ENCODE results near the gene MPND.

- TF ChIP-seq EP300 (IDR thresholded peaks at IDR 0.05) (no peak), POLR2A (IDR thresholded peaks at IDR 0.05; ENCODE audit: low read depth) (no peak), POLR2AphosphoS5 (IDR thresholded peaks at IDR 0.05) (no peak)
- TF ChIP-seq, protein P1, sequence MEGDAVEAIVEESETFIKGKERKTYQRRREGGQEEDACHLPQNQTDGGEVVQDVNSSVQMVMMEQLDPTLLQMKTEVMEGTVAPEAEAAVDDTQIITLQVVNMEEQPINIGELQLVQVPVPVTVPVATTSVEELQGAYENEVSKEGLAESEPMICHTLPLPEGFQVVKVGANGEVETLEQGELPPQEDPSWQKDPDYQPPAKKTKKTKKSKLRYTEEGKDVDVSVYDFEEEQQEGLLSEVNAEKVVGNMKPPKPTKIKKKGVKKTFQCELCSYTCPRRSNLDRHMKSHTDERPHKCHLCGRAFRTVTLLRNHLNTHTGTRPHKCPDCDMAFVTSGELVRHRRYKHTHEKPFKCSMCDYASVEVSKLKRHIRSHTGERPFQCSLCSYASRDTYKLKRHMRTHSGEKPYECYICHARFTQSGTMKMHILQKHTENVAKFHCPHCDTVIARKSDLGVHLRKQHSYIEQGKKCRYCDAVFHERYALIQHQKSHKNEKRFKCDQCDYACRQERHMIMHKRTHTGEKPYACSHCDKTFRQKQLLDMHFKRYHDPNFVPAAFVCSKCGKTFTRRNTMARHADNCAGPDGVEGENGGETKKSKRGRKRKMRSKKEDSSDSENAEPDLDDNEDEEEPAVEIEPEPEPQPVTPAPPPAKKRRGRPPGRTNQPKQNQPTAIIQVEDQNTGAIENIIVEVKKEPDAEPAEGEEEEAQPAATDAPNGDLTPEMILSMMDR (IDR thresholded peaks at IDR 0.05) = no peak
Measured at GRCh38 chr19:4354897-4355296, 11.5 kb downstream of the MPND start.

All from esophagus muscularis mucosa (tissue), 4 donors.